Natural killer cell (primary cell): ENCODE data around the gene NANS. TPM values are rescaled to one million over a fixed set of nuclear protein-coding genes. Genes with fewer than 3 reads are reported as not detected.

ENCODE experiments used
- ATAC-seq, 3 donors: fragments of 150-1000 bp in 2 of 3; fragments of 200-7000 bp in 1 of 3; cut with Tn5 transposase; 1 replicate in 1 of 3; 2 replicates in 2 of 3; pipeline ENCODE4 v1.10.0; 2021; ENCODE audit warnings: mild to moderate bottlenecking in 2 of 3, moderate library complexity in 2 of 3
- DNase-seq, 2 donors: peaks; one replicate each; pipeline versions ENCODE4 v3.0.0 to v3.0.0-alpha.2; 2013 to 2021; ENCODE audit warnings: mixed read lengths in 1 of 2
- H3K27ac ChIP-seq: one replicate; pipeline ENCODE4 v1.5.1; 2013; ENCODE audit warnings: mild to moderate bottlenecking, low read length
- H3K27me3 ChIP-seq: one replicate; pipeline ENCODE4 v1.6.1; 2013; ENCODE audit warnings: low read length; ENCODE audit not compliant: control insufficient read depth, insufficient read depth
- H3K36me3 ChIP-seq: one replicate; pipeline ENCODE4 v1.6.1; 2013; ENCODE audit warnings: low read length; ENCODE audit not compliant: control insufficient read depth, insufficient read depth
- H3K4me1 ChIP-seq: one replicate; pipeline ENCODE4 v1.6.1; 2013; ENCODE audit warnings: low read length; ENCODE audit not compliant: control insufficient read depth, insufficient read depth
- H3K4me3 ChIP-seq: one replicate; pipeline ENCODE4 v1.5.1; 2013; ENCODE audit warnings: low read length
- H3K9me3 ChIP-seq: one replicate; pipeline ENCODE4 v1.6.1; 2013; ENCODE audit warnings: low read length; ENCODE audit not compliant: control insufficient read depth, insufficient read depth
- H3K27ac Mint-ChIP-seq, 2 donors: one replicate each; pipeline ENCODE4 v1.8.0; 2022; ENCODE audit warnings: mild to moderate bottlenecking in 2 of 2, mixed read lengths in 2 of 2, moderate library complexity in 1 of 2
- H3K27me3 Mint-ChIP-seq, 2 donors: one replicate each; pipeline ENCODE4 v1.8.0; 2022; ENCODE audit warnings: low read depth in 2 of 2, mixed read lengths in 2 of 2
- H3K36me3 Mint-ChIP-seq: one replicate; pipeline ENCODE4 v1.8.0; 2022; ENCODE audit warnings: mixed read lengths
- H3K4me1 Mint-ChIP-seq, 2 donors: one replicate each; pipeline ENCODE4 v1.8.0; 2022; ENCODE audit warnings: mixed read lengths in 2 of 2
- H3K4me3 Mint-ChIP-seq: one replicate; pipeline ENCODE4 v1.8.0; 2022; ENCODE audit warnings: mild to moderate bottlenecking, moderate library complexity, mixed read lengths
- H3K9me3 Mint-ChIP-seq, 2 donors: one replicate each; pipeline ENCODE4 v1.8.0; 2022; ENCODE audit warnings: mixed read lengths in 2 of 2
- CTCF ChIP-seq: fragments of 200-600 bp; IDR thresholded peaks from one replicate; pipeline ENCODE4 v1.8.0; 2022; ENCODE audit warnings: antibody characterized with exemption
- WGBS: methylation state at CpG from one replicate; pipeline ENCODE4 v1.1.7; 2013; ENCODE audit warnings: missing lambda C conversion rate; ENCODE audit not compliant: insufficient coverage; 5-methylcytosine and 5-hydroxymethylcytosine counted together
- intact Hi-C: fragments of 100-400 bp; cut with micrococcal nuclease; formaldehyde crosslinking; loops from one replicate; pipeline ENCODE4 v1.14.2; 2022
- total RNA-seq, 4 donors: library from RNA; stranded (reverse); fragments of 120-200 nt in 1 of 4; gene quantifications; one replicate each; pipeline versions ENCODE4 v1.2.3 to v1.2.4, GENCODE V29; 2013 to 2022

Gene NANS
- total RNA-seq, 3 donors from 2014 or later (not counting 1 experiment from before 2014, with no cell fraction given): 30.7 to 36.8 (median 34.1) TPM

GRCh38 chr9:98104445-98104881, 47.9 kb downstream of the NANS start:
- Mint-ChIP-seq H3K27ac (peak overlapping the region; percentile 89 to 92), H3K4me3 (peak overlapping the region; percentile 73), H3K4me1 (peaks cover 75 to 81% of the 10 kb centered on the region in 2 donors), H3K9me3 (no peaks in the 10 kb centered on the region), H3K36me3 (no peaks in the 10 kb centered on the region), H3K27me3 (no peaks in the 10 kb centered on the region)
- DNase-seq (peak in 1 of 2 donors; percentile 36), ATAC-seq (no peak)
- no peaks in the 10 kb centered on the region for H3K9me3 ChIP-seq
- intact Hi-C loops: loop anchor here (10.0 kb wide), 1 partner anchor 150 kb away; the partner anchor contains the start of gene TBC1D2
- no peak for TF ChIP-seq CTCF
- peaks cover 84% of the 10 kb centered on the region for H3K4me1 ChIP-seq
- WGBS: 66% methylated on average over 3 of the region's 3 CpGs
- peaks cover 8% of the 10 kb centered on the region for H3K36me3 ChIP-seq
- no peak overlapping the region for H3K4me3 ChIP-seq
- no peaks in the 10 kb centered on the region for H3K27me3 ChIP-seq
- peak overlapping the region; percentile 63 for H3K27ac ChIP-seq

GRCh38 chr9:98105006-98105405, 48.5 kb downstream of the NANS start:
- TF ChIP-seq CTCF: no peak
- Histone ChIP-seq H3K27ac (peak overlapping the region; percentile 63), H3K36me3 (peaks cover 8% of the 10 kb centered on the region), H3K4me1 (peaks cover 82% of the 10 kb centered on the region), H3K27me3 (no peaks in the 10 kb centered on the region), H3K4me3 (no peak overlapping the region), H3K9me3 (no peaks in the 10 kb centered on the region)
- Mint-ChIP-seq H3K4me1 (peaks cover 75% of the 10 kb centered on the region in 2 donors), H3K4me3 (no peak overlapping the region), H3K27me3 (no peaks in the 10 kb centered on the region), H3K9me3 (no peaks in the 10 kb centered on the region), H3K27ac (peak overlapping the region; percentile 89 to 92), H3K36me3 (no peaks in the 10 kb centered on the region)
- intact Hi-C loops: loop anchor here (5.0 to 10.0 kb wide), 2 partner anchors 150 to 183 kb away; partner anchors contain the start of genes TBC1D2 and TRMO
- 93% methylated on average over 7 of the region's 7 CpGs for WGBS
- DNase-seq (no peak), ATAC-seq (no peak)

- ATAC-seq (peak in 1 of 3 donors; percentile 5), DNase-seq (peak in 1 of 2 donors; percentile 38)
- TF ChIP-seq CTCF: no peak
- no peaks in the 10 kb centered on the region for H3K36me3 Mint-ChIP-seq
- Histone ChIP-seq H3K27ac (peak overlapping the region; percentile 82), H3K9me3 (no peaks in the 10 kb centered on the region), H3K36me3 (peaks cover 12% of the 10 kb centered on the region), H3K4me3 (no peak overlapping the region), H3K4me1 (peaks cover 61% of the 10 kb centered on the region), H3K27me3 (no peaks in the 10 kb centered on the region)
- H3K9me3 Mint-ChIP-seq: no peaks in the 10 kb centered on the region
- H3K4me3 Mint-ChIP-seq: peak overlapping the region; percentile 35
- H3K27me3 Mint-ChIP-seq: no peaks in the 10 kb centered on the region
- 70% methylated on average over 2 of the region's 2 CpGs for WGBS
- intact Hi-C loops: loop anchor here (5.0 to 10.0 kb wide), 2 partner anchors 147 to 186 kb away; partner anchors contain the start of genes TBC1D2 and TRMO
- peaks cover 56 to 65% of the 10 kb centered on the region in 2 donors for H3K4me1 Mint-ChIP-seq
- H3K27ac Mint-ChIP-seq: peak overlapping the region; percentile 89 to 92
Observed at GRCh38 chr9:98107926-98108325, 51.4 kb downstream of the NANS start.
